Calu3 (cell line): ENCODE results near the gene PRG3. TPM values are rescaled to one million over a fixed set of nuclear protein-coding genes. Genes with fewer than 3 reads are reported as not detected.

Source experiments
- BruUV-seq: library from RNA; stranded (reverse); fragments of 400-500 nt; replicated peaks from 2 replicates; lab custom pipeline; 2021; lab: Mats Ljungman, UMichigan
- CTCF ChIA-PET: fragments of 300-600 bp; sonication (Branson Sonifier 250); formaldehyde crosslinking; loops from one replicate; lab custom pipeline; 2022; ENCODE audit warnings: antibody characterized with exemption; lab: Charles Lee
- DNase-seq: peaks from one replicate; pipeline ENCODE4 v3.0.0; 2022
- H3K27ac Mint-ChIP-seq: one replicate; pipeline ENCODE4 v1.8.0; 2022; ENCODE audit warnings: mixed read lengths; ENCODE audit not compliant: unreplicated experiment
- H3K27me3 Mint-ChIP-seq: one replicate; pipeline ENCODE4 v1.8.0; 2022; ENCODE audit warnings: mixed read lengths; ENCODE audit not compliant: unreplicated experiment
- H3K36me3 Mint-ChIP-seq: one replicate; pipeline ENCODE4 v1.8.0; 2022; ENCODE audit warnings: mild to moderate bottlenecking, moderate library complexity, mixed read lengths; ENCODE audit not compliant: insufficient read depth, unreplicated experiment
- H3K4me1 Mint-ChIP-seq: one replicate; pipeline ENCODE4 v1.8.0; 2022; ENCODE audit warnings: mild to moderate bottlenecking, low read depth, mixed read lengths; ENCODE audit not compliant: unreplicated experiment
- H3K4me3 Mint-ChIP-seq: one replicate; pipeline ENCODE4 v1.8.0; 2022; ENCODE audit warnings: mild to moderate bottlenecking, low read depth, moderate library complexity, mixed read lengths; ENCODE audit not compliant: unreplicated experiment
- H3K9me3 Mint-ChIP-seq: one replicate; pipeline ENCODE4 v1.8.0; 2022; ENCODE audit warnings: low read depth, mixed read lengths; ENCODE audit not compliant: unreplicated experiment
- intact Hi-C: fragments of 100-400 bp; cut with micrococcal nuclease; formaldehyde crosslinking; loops from one replicate; pipeline ENCODE4 v1.10.0; 2022; ENCODE audit not compliant: unreplicated experiment
- total RNA-seq: library from RNA; stranded (reverse); gene quantifications from 2 replicates; pipeline ENCODE4 v1.2.3, GENCODE V29; 2022
- TF ChIP-seq, protein P1 (sequence below): fragments of 200-600 bp; IDR thresholded peaks from one replicate; pipeline ENCODE4 v1.8.0; 2022; ENCODE audit warnings: antibody characterized with exemption; ENCODE audit not compliant: unreplicated experiment

The PRG3 gene
- total RNA-seq, 1 experiment from 2014 or later, result not detected

DNA sequence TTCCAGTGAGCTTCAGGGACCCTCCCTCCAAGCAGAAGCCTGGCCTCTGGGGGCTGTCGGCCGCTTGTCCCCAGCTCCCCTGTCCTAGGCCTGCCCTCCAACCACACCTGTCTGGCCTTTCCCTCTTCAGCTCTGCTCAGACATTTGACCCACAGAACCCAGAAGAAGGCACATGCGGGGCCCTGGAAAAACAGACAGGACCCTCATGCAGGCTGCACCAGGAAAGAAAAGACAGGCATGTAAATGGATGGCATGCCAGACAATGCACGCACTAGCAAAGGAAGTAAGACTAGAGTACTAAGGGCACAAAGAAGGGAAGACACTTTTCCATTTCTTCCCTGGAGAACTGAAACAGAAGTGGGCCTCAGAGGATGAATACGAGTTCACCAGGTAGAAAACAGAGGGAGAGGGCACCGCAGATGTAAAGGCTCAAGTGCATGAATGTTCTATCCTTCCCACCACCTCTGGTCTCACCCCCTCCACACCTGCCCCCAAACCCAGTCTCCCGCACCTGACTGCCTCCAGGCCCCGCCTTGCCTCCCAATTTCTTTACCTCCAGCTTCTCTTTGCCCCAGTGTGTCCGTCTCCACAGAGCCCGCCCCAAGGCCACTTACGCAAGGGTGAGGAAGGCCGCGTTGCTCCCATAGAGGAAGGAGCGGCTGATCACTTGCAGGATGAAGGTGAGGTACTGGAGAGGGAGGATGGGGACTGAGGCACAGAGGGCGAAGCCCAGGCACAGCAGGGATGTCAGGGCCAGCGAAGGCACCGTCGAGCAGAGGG, 28.6 kb upstream of the PRG3 start:
- intact Hi-C loops, result loop anchor here (2.0 kb wide), 1 partner anchor 17 kb away; the partner anchor contains the start of gene SLC43A3
- Mint-ChIP-seq H3K9me3 (no peaks in the 10 kb centered on the region), H3K36me3 (peaks cover 50% of the 10 kb centered on the region), H3K4me3 (no peak overlapping the region), H3K4me1 (peaks cover 29% of the 10 kb centered on the region), H3K27me3 (no peaks in the 10 kb centered on the region), H3K27ac (no peak overlapping the region)
- DNase-seq, result no peak
- CTCF ChIA-PET, result interaction anchor here (1.0 kb wide), 1 partner anchor 105 kb away, joined by 3 read pairs; no protein-coding TSS in a partner anchor
- BruUV-seq, result no TSS peak
- TF ChIP-seq, protein P1, sequence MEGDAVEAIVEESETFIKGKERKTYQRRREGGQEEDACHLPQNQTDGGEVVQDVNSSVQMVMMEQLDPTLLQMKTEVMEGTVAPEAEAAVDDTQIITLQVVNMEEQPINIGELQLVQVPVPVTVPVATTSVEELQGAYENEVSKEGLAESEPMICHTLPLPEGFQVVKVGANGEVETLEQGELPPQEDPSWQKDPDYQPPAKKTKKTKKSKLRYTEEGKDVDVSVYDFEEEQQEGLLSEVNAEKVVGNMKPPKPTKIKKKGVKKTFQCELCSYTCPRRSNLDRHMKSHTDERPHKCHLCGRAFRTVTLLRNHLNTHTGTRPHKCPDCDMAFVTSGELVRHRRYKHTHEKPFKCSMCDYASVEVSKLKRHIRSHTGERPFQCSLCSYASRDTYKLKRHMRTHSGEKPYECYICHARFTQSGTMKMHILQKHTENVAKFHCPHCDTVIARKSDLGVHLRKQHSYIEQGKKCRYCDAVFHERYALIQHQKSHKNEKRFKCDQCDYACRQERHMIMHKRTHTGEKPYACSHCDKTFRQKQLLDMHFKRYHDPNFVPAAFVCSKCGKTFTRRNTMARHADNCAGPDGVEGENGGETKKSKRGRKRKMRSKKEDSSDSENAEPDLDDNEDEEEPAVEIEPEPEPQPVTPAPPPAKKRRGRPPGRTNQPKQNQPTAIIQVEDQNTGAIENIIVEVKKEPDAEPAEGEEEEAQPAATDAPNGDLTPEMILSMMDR, result no peak

DNA sequence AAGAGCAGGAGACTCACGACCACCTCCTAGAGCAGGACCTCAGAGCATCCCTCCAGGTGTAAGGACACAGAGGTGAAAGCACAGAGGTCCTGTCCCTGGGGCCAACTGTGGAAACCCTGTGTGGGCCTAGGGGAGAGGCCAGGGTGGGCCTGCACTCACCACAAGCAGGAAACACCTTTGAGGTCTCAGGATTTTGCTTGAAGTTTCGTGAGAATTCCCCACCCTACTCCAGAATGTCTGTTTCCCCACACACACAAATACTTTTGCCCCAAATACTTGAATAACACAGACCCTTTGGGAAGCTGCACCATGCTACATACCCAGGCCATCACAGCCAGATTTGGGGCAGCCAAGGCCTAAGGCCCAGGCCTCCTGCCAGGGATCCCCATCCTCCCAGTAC, 27.8 kb upstream of the PRG3 start:
- Mint-ChIP-seq H3K36me3 (peaks cover 42% of the 10 kb centered on the region), H3K4me1 (peaks cover 25% of the 10 kb centered on the region), H3K9me3 (no peaks in the 10 kb centered on the region), H3K27ac (no peak overlapping the region), H3K4me3 (no peak overlapping the region), H3K27me3 (no peaks in the 10 kb centered on the region)
- intact Hi-C loops, result no loop called here
- CTCF ChIA-PET, result no interaction called here
- no peak for DNase-seq
- TF ChIP-seq, protein P1, result no peak
- BruUV-seq, result no TSS peak

DNA sequence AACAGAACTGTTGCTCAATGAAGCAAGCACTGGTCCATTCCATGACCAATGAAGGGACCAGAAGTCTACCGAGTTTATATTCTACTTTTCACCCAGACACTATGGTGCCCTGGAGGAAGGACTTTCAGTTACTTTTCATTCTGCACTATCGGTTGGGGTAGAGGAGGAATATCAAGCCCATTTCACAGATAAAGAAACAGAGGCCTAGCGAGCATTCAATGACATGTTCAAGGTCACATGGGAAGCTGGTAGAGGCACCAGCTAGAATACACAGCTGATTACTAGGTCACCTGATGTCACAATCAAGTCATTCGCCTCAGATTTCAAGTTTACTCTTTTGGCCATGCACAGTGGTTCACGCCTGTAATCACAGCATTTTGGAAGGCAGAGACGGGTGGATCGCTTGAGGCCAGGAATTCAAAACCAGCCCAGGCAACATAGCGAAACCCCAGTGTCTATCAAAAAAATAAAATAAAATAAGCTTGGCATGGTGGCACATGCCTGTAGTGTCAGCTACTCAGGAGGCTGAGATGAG, 27.1 kb upstream of the PRG3 start:
- Mint-ChIP-seq H3K9me3 (no peaks in the 10 kb centered on the region), H3K27me3 (no peaks in the 10 kb centered on the region), H3K27ac (no peak overlapping the region), H3K4me3 (no peak overlapping the region), H3K36me3 (peaks cover 36% of the 10 kb centered on the region), H3K4me1 (peaks cover 20% of the 10 kb centered on the region)
- CTCF ChIA-PET, result no interaction called here
- intact Hi-C loops, result no loop called here
- TF ChIP-seq, protein P1, result no peak
- BruUV-seq, result no TSS peak
- no peak for DNase-seq

DNA sequence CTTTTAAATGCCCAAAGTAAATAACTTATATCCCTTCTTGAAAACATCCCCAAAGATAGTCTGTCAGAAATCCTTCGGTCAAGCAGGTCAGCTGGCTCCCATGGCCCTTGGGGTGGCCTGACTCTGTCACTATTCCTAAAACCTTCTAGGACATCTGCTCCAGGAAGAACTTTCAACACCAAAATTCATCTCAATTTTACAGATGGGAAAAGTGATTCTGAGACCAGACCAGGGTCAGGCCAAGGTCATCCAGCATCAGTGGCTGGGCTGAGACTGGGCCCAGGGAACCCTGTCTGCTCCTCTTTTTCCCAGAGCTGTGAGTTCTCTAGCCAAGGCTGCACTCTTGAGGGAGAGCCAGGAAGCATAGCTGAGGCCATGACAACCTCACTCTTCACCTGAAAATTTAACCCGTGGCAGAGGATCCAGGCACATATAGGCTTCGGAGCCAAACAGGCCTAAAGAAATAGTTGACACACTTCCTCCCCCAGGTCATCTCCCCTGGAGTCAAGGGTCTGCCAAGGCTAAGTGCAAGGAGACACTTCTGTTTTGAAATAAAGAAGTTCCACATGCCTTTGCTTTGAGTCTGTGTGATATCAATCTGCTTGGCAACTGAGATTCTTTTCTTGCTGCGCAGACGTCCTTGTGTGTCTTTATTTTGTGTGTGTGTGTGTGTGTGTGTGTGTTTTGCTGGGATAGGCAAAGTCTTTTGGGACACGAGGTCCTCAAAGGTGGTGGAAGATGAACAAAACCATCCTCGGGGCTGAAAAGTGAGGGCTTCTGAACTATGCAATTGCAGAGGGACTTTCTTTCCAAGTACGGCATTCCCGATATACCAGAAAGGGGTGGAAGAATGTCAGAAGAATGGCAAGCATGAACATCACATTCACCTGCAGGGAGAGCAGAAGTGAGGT, 26.3 kb upstream of the PRG3 start:
- Mint-ChIP-seq H3K27ac (no peak overlapping the region), H3K4me3 (no peak overlapping the region), H3K27me3 (no peaks in the 10 kb centered on the region), H3K36me3 (peaks cover 35% of the 10 kb centered on the region), H3K4me1 (peaks cover 20% of the 10 kb centered on the region), H3K9me3 (no peaks in the 10 kb centered on the region)
- CTCF ChIA-PET, result no interaction called here
- no peak for DNase-seq
- BruUV-seq, result TSS peak; percentile 86
- TF ChIP-seq, protein P1, result no peak
- intact Hi-C loops, result no loop called here
